H1 (cell line): ENCODE measurements around the gene HIPK2. TPM values are rescaled to one million over a fixed set of nuclear protein-coding genes. Genes with fewer than 3 reads are reported as not detected.

Source experiments
- CTCF ChIA-PET: fragments of 300-600 bp; sonication (Branson Sonifier 250); formaldehyde crosslinking; loops from one replicate; lab custom pipeline; 2021; ENCODE audit not compliant: partially characterized antibody; lab: Charles Lee
- POLR2A ChIA-PET: fragments of 300-600 bp; sonication (Branson Sonifier 250); formaldehyde crosslinking; loops from one replicate; lab custom pipeline; 2021; ENCODE audit warnings: inconsistent platforms; ENCODE audit not compliant: partially characterized antibody; lab: Charles Lee
- DNase-seq, 2 experiments: peaks; one replicate each; pipeline versions ENCODE4 v3.0.0 to v3.0.0-alpha.2; 2010 to 2022; ENCODE audit warnings: low spot score in 2 of 2, low read depth in 1 of 2, mixed read lengths in 1 of 2
- FAIRE-seq: peaks from 2 replicates; lab custom pipeline; 2011; peaks lifted over from hg19 to GRCh38; lab: Jason Lieb, UNC
- H2AFZ ChIP-seq: 2 replicates; pipeline ENCODE4 v1.8.1; 2012; ENCODE audit warnings: low read length, inconsistent platforms
- H2AK5ac ChIP-seq: 2 replicates; pipeline ENCODE4 v1.6.1; 2013; ENCODE audit warnings: low read depth, low read length
- H2BK120ac ChIP-seq: replicated peaks from 2 replicates; pipeline ENCODE3; 2013; ENCODE audit warnings: low read depth, low read length, inconsistent platforms
- H2BK12ac ChIP-seq: 2 replicates; pipeline ENCODE4 v1.6.1; 2013; ENCODE audit warnings: low read depth, low read length
- H2BK15ac ChIP-seq: 2 replicates; pipeline ENCODE4 v1.6.1; 2013; ENCODE audit warnings: low read length
- H2BK20ac ChIP-seq: 2 replicates; pipeline ENCODE4 v1.6.1; 2013; ENCODE audit warnings: low read length
- H2BK5ac ChIP-seq: 2 replicates; pipeline ENCODE4 v1.6.1; 2013; ENCODE audit warnings: low read depth, low read length
- H3K14ac ChIP-seq: 2 replicates; pipeline ENCODE4 v1.6.1; 2013; ENCODE audit warnings: inconsistent platforms; ENCODE audit not compliant: insufficient read length
- H3K18ac ChIP-seq: 2 replicates; pipeline ENCODE4 v1.6.1; 2013; ENCODE audit warnings: low read length; ENCODE audit errors: extremely low read depth
- H3K23ac ChIP-seq: 2 replicates; pipeline ENCODE4 v1.6.1; 2013; ENCODE audit warnings: inconsistent platforms; ENCODE audit not compliant: insufficient read length
- H3K23me2 ChIP-seq: 2 replicates; pipeline ENCODE4 v1.6.1; 2013; ENCODE audit warnings: low read depth, low read length
- H3K27ac ChIP-seq: 2 replicates; pipeline ENCODE4 v1.6.1; 2011; ENCODE audit warnings: low read depth, low read length, inconsistent platforms
- H3K27me3 ChIP-seq, 4 experiments: replicated peaks in 1 of 4; 1 replicate in 1 of 4; 2 replicates in 3 of 4; pipeline versions ENCODE4 v1.6.1 to v1.8.1; 2011 to 2013; ENCODE audit warnings: low read length in 3 of 4, mild to moderate bottlenecking in 3 of 4, inconsistent platforms in 2 of 4, mixed read lengths in 2 of 4, moderate library complexity in 1 of 4; ENCODE audit not compliant: control insufficient read depth in 3 of 4, insufficient read depth in 3 of 4; ENCODE audit errors: extremely low read depth in 1 of 4
- H3K36me3 ChIP-seq, 4 experiments: 2 replicates each; pipeline versions ENCODE4 v1.6.1 to v1.8.1; 2011 to 2013; ENCODE audit warnings: mild to moderate bottlenecking in 4 of 4, low read length in 3 of 4, moderate library complexity in 2 of 4, control low read depth in 1 of 4, inconsistent platforms in 1 of 4; ENCODE audit not compliant: insufficient read depth in 4 of 4, control insufficient read depth in 2 of 4
- H3K4ac ChIP-seq: replicated peaks from 2 replicates; pipeline ENCODE3; 2013; ENCODE audit warnings: low read length, low read depth, mixed read lengths, inconsistent platforms; ENCODE audit not compliant: insufficient read length
- H3K4me1 ChIP-seq, 4 experiments: replicated peaks in 1 of 4; 1 replicate in 1 of 4; 2 replicates in 3 of 4; pipeline versions ENCODE4 v1.6.1 to v1.8.1; 2011 to 2013; ENCODE audit warnings: low read length in 3 of 4, inconsistent platforms in 2 of 4, mixed read lengths in 1 of 4; ENCODE audit not compliant: insufficient read depth in 4 of 4, control insufficient read depth in 3 of 4
- H3K4me2 ChIP-seq, 2 experiments: 2 replicates each; pipeline versions ENCODE4 v1.6.1 to v1.8.1; 2011 to 2013; ENCODE audit warnings: low read depth in 2 of 2, low read length in 2 of 2, control low read depth in 1 of 2, inconsistent platforms in 1 of 2, mild to moderate bottlenecking in 1 of 2; ENCODE audit not compliant: insufficient read depth in 1 of 2
- H3K4me3 ChIP-seq, 4 experiments: fragments of 200-600, 300-600 bp in 1 of 4; sonication (generic), shearing (Covaris generic), sonication (Bioruptor Twin) in 1 of 4; 2 replicates each; pipeline versions ENCODE4 v1.5.1 to v1.8.1; 2011 to 2016; ENCODE audit warnings: low read length in 4 of 4, low read depth in 3 of 4, control low read depth in 2 of 4, inconsistent platforms in 2 of 4, mild to moderate bottlenecking in 2 of 4, mixed read lengths in 1 of 4, moderate library complexity in 1 of 4; ENCODE audit not compliant: insufficient read depth in 2 of 4; ENCODE audit errors: extremely low read depth in 1 of 4
- H3K56ac ChIP-seq: replicated peaks from 2 replicates; pipeline ENCODE3; 2013; ENCODE audit warnings: low read depth, mild to moderate bottlenecking, mixed read lengths, low read length, inconsistent platforms; ENCODE audit not compliant: insufficient read length
- H3K79me1 ChIP-seq: 2 replicates; pipeline ENCODE4 v1.6.1; 2013; ENCODE audit warnings: low read depth, low read length, control low read depth
- H3K79me2 ChIP-seq, 2 experiments: 2 replicates each; pipeline versions ENCODE4 v1.6.1 to v1.8.1; 2012 to 2013; ENCODE audit warnings: low read length in 2 of 2, mild to moderate bottlenecking in 2 of 2, inconsistent platforms in 1 of 2; ENCODE audit not compliant: insufficient read depth in 2 of 2, control insufficient read depth in 1 of 2
- H3K9ac ChIP-seq, 4 experiments: replicated peaks in 1 of 4; 1 replicate in 1 of 4; 2 replicates in 3 of 4; pipeline versions ENCODE4 v1.6.1 to v1.8.1; 2011 to 2013; ENCODE audit warnings: low read depth in 3 of 4, low read length in 3 of 4, control low read depth in 2 of 4, mild to moderate bottlenecking in 2 of 4, moderate library complexity in 2 of 4, inconsistent platforms in 1 of 4; ENCODE audit errors: extremely low read depth in 1 of 4
- H3K9me3 ChIP-seq, 2 experiments: 2 replicates each; pipeline versions ENCODE4 v1.6.1 to v1.8.1; 2012 to 2013; ENCODE audit warnings: mild to moderate bottlenecking in 2 of 2, moderate library complexity in 2 of 2, control low read depth in 1 of 2, inconsistent platforms in 1 of 2, low read depth in 1 of 2, low read length in 1 of 2, mixed read lengths in 1 of 2; ENCODE audit not compliant: insufficient read depth in 2 of 2
- H4K20me1 ChIP-seq, 2 experiments: replicated peaks in 1 of 2; 2 replicates each; pipeline versions ENCODE3 to v1.8.1; 2011 to 2013; ENCODE audit warnings: inconsistent platforms in 2 of 2, low read length in 2 of 2, mild to moderate bottlenecking in 1 of 2; ENCODE audit not compliant: insufficient read depth in 2 of 2, control insufficient read depth in 1 of 2
- H4K5ac ChIP-seq: 2 replicates; pipeline ENCODE4 v1.6.1; 2013; ENCODE audit warnings: low read length, low read depth, mixed read lengths, inconsistent platforms; ENCODE audit not compliant: insufficient read length
- H4K8ac ChIP-seq: 2 replicates; pipeline ENCODE4 v1.8.0; 2013; ENCODE audit warnings: mild to moderate bottlenecking, moderate library complexity, low read length, inconsistent platforms; ENCODE audit not compliant: insufficient read depth; ENCODE audit errors: extremely low read depth
- H4K91ac ChIP-seq: replicated peaks from 2 replicates; pipeline ENCODE3; 2013; ENCODE audit warnings: low read length, mixed read lengths, inconsistent platforms; ENCODE audit not compliant: insufficient read length
- BRCA1 ChIP-seq: IDR thresholded peaks from 2 replicates; pipeline ENCODE4 v1.6.1; 2012; ENCODE audit warnings: low read depth, low read length, improper control_type of control experiment
- CBX5 ChIP-seq: fragments of 300-800, 300-1000 bp; sonication (generic); IDR thresholded peaks from 2 replicates; pipeline ENCODE4 v1.7.1; 2016; ENCODE audit warnings: antibody characterized with exemption, low read length, low read depth
- CBX8 ChIP-seq: fragments of 300-800, 300-1000 bp; sonication (generic); IDR thresholded peaks from 2 replicates; pipeline ENCODE4 v1.7.1; 2016; ENCODE audit warnings: low read depth, low read length, borderline replicate concordance
- FOSL1 ChIP-seq: IDR thresholded peaks from 2 replicates; pipeline ENCODE4 v1.6.1; 2011; ENCODE audit warnings: mild to moderate bottlenecking, low read depth, low read length, moderate library complexity; ENCODE audit not compliant: insufficient read depth
- KDM4A ChIP-seq: IDR thresholded peaks from one replicate; pipeline ENCODE4 v1.7.1; 2012; ENCODE audit warnings: low read depth, mild to moderate bottlenecking, moderate library complexity, low read length, inconsistent platforms; ENCODE audit not compliant: severe bottlenecking
- NRF1 ChIP-seq: IDR thresholded peaks from 2 replicates; pipeline ENCODE4 v1.6.1; 2011; ENCODE audit warnings: mild to moderate bottlenecking, low read depth, low read length, improper control_type of control experiment
- SIRT6 ChIP-seq: IDR thresholded peaks from one replicate; pipeline ENCODE4 v1.7.1; 2012; ENCODE audit warnings: low read length, inconsistent platforms
- TEAD4 ChIP-seq: IDR thresholded peaks from 2 replicates; pipeline ENCODE4 v1.6.1; 2012; ENCODE audit warnings: low read depth, low read length, inconsistent platforms, mixed read lengths
- WGBS, 2 experiments: shearing (Covaris generic) in 1 of 2; methylation state at CpG; one replicate each; pipeline versions ENCODE4 v1.1.6 to v1.1.7; 2013 to 2015; ENCODE audit warnings: low lambda C conversion rate in 2 of 2, mixed read lengths in 2 of 2, inconsistent platforms in 1 of 2, low coverage in 1 of 2, missing lambda C conversion rate in 1 of 2; ENCODE audit not compliant: insufficient replicate concordance in 2 of 2, insufficient coverage in 1 of 2, insufficient read length in 1 of 2; ENCODE audit errors: extremely low coverage in 1 of 2, missing lambda C conversion rate in 1 of 2; 5-methylcytosine and 5-hydroxymethylcytosine counted together
- polyA plus RNA-seq, 7 experiments: library from polyadenylated mRNA; depleted of rRNA in 3 of 7; stranded (reverse) in 5 of 7; unstranded in 2 of 7; fragments of >200 nt in 5 of 7; fragments of 200-250 nt in 2 of 7; gene quantifications; 1 replicate in 5 of 7; 2 replicates in 1 of 7; 4 replicates in 1 of 7; pipeline versions ENCODE4 v1.2.1 to v1.2.3, GENCODE V29; 2011 to 2013; ENCODE audit warnings: missing spikeins in 2 of 7, mixed read lengths in 2 of 7
- total RNA-seq: library from RNA; stranded (reverse); fragmentation: NEBNext Ultra II Directional; extraction: Animal tissue kit (Norgen Biotek cat#: 25700); gene quantifications from 2 replicates; pipeline ENCODE4 v1.2.1, GENCODE V29; 2021

HIPK2 gene
- total and polyA plus RNA-seq, 2 of the 8 experiments (the other 6 are each of a cell fraction or from before 2014, with no cell fraction given) = 8.3 to 24.3 TPM

DNA sequence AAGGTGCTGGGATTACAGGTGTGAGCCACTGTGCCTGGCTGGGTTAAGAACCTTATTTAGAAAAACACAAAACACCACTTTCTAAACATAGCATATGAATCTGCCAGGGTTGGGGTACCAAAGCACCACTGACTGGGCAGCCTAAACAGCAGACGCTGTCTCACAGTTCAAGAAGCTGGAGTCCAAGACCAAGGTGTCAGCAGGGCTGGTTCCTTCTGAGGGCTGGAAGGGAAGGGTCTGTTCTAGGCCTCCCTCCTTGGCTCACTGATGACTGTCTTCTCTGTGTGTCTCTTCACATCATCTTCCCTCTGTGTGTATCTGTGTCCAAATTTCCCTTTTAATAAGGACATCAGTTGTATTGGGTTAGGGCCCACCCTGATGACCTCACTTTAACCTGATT lies 49.6 kb downstream of the HIPK2 start:
- Histone ChIP-seq H4K20me1 (no peaks in the 10 kb centered on the region), H3K4me1 (peaks cover 0 to 6% (median 1%) of the 10 kb centered on the region in 4 experiments; a peak in 2 of 7 replicates), H3K23me2 (no peaks in the 10 kb centered on the region), H3K18ac (no peak overlapping the region), H2BK120ac (no peak overlapping the region), H3K79me1 (no peaks in the 10 kb centered on the region), H3K4me2 (no peak overlapping the region)
- TF ChIP-seq KDM4A (no peak), CBX5 (no peak), CBX8 (no peak), FOSL1 (no peak), BRCA1 (no peak), NRF1 (no peak), SIRT6 (no peak), TEAD4 (no peak)
- TF ChIP-seq, all 59 proteins: peak for 0
- H3K4me3 ChIP-seq = no peak overlapping the region
- no peak overlapping the region for H3K56ac ChIP-seq
- FAIRE-seq (no peak), DNase-seq (no peak)
- H4K8ac ChIP-seq = no peak overlapping the region
- no peak overlapping the region for H2AFZ ChIP-seq
- H2BK12ac ChIP-seq = no peak overlapping the region
- H3K79me2 ChIP-seq = 0 out of 4 replicates have a peak, but pooled peaks cover 0 to 3% of the 10 kb centered on the region in 2 experiments
- no peaks in the 10 kb centered on the region for H3K36me3 ChIP-seq
- no peak overlapping the region for H3K27ac ChIP-seq
- WGBS, 2 experiments = 88% methylated on average over 1 of the region's 1 CpG; no CpG with 5 or more reads in 1 of the 2 experiments
- no peak overlapping the region for H3K4ac ChIP-seq
- H4K5ac ChIP-seq = no peak overlapping the region
- H3K14ac ChIP-seq = no peak overlapping the region
- no peak overlapping the region for H2BK15ac ChIP-seq
- H2BK5ac ChIP-seq = no peak overlapping the region
- no peak overlapping the region for H4K91ac ChIP-seq
- H2BK20ac ChIP-seq = no peak overlapping the region
- no peak overlapping the region for H3K23ac ChIP-seq
- ChIA-PET POLR2A (interaction anchor here (0.8 kb wide), 1 partner anchor 15 kb away, joined by 3 read pairs; no protein-coding TSS in a partner anchor), CTCF (interaction anchor here (0.6 to 2.0 kb wide), 7 partner anchors 26 to 274 kb away, joined by 3 to 5 read pairs (median 3); no protein-coding TSS in a partner anchor)
- no peak overlapping the region for H3K9ac ChIP-seq
- H3K9me3 ChIP-seq = no peaks in the 10 kb centered on the region
- no peaks in the 10 kb centered on the region for H3K27me3 ChIP-seq
- H2AK5ac ChIP-seq = no peak overlapping the region
